Calu3 (cell line): ENCODE measurements around the gene SNAP25. TPM values are rescaled to one million over a fixed set of nuclear protein-coding genes. Genes with fewer than 3 reads are reported as not detected.

ENCODE experiments used
- BruUV-seq: library from RNA; stranded (reverse); fragments of 400-500 nt; replicated peaks from 2 replicates; lab custom pipeline; 2021; lab: Mats Ljungman, UMichigan
- CTCF ChIA-PET: fragments of 300-600 bp; sonication (Branson Sonifier 250); formaldehyde crosslinking; loops from one replicate; lab custom pipeline; 2022; ENCODE audit warnings: antibody characterized with exemption; lab: Charles Lee
- DNase-seq: peaks from one replicate; pipeline ENCODE4 v3.0.0; 2022
- H3K27ac Mint-ChIP-seq: one replicate; pipeline ENCODE4 v1.8.0; 2022; ENCODE audit warnings: mixed read lengths; ENCODE audit not compliant: unreplicated experiment
- H3K27me3 Mint-ChIP-seq: one replicate; pipeline ENCODE4 v1.8.0; 2022; ENCODE audit warnings: mixed read lengths; ENCODE audit not compliant: unreplicated experiment
- H3K36me3 Mint-ChIP-seq: one replicate; pipeline ENCODE4 v1.8.0; 2022; ENCODE audit warnings: mild to moderate bottlenecking, moderate library complexity, mixed read lengths; ENCODE audit not compliant: insufficient read depth, unreplicated experiment
- H3K4me1 Mint-ChIP-seq: one replicate; pipeline ENCODE4 v1.8.0; 2022; ENCODE audit warnings: mild to moderate bottlenecking, low read depth, mixed read lengths; ENCODE audit not compliant: unreplicated experiment
- H3K4me3 Mint-ChIP-seq: one replicate; pipeline ENCODE4 v1.8.0; 2022; ENCODE audit warnings: mild to moderate bottlenecking, low read depth, moderate library complexity, mixed read lengths; ENCODE audit not compliant: unreplicated experiment
- H3K9me3 Mint-ChIP-seq: one replicate; pipeline ENCODE4 v1.8.0; 2022; ENCODE audit warnings: low read depth, mixed read lengths; ENCODE audit not compliant: unreplicated experiment
- CTCF ChIP-seq: fragments of 200-600 bp; IDR thresholded peaks from one replicate; pipeline ENCODE4 v1.8.0; 2022; ENCODE audit warnings: antibody characterized with exemption; ENCODE audit not compliant: unreplicated experiment
- intact Hi-C: fragments of 100-400 bp; cut with micrococcal nuclease; formaldehyde crosslinking; loops from one replicate; pipeline ENCODE4 v1.10.0; 2022; ENCODE audit not compliant: unreplicated experiment
- total RNA-seq: library from RNA; stranded (reverse); gene quantifications from 2 replicates; pipeline ENCODE4 v1.2.3, GENCODE V29; 2022

Gene SNAP25
- total RNA-seq, 1 experiment from 2014 or later: 0.73 TPM

DNA sequence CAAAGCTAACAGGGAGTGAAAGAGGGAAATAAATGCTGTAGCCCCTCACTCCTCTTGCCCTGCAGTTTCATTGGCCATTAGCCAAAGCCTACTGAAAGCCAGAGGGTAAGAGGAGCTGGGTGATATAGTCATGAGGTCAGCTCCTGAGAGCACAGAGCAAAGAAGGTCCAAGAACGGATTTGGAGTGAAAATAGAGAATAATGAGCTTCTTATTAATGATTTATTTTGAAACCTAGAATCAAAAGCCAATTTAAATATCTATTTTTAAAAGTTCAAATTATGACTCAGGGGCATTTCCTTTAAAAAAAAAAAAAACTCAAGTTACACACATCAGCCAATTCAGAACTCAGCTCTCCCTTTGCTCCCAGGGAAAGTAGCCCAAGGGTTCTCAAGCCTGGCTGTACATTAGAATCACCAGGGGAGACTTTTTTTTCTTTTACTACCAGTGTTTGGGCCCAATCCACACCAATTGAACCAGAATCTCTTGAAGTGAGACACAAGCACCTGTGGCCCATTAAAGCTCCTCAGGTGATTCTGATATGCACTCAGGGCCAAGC lies 79.1 kb downstream of the SNAP25 start:
- Mint-ChIP-seq H3K9me3 (no peaks in the 10 kb centered on the region), H3K4me1 (no peaks in the 10 kb centered on the region), H3K27me3 (no peaks in the 10 kb centered on the region), H3K27ac (no peak overlapping the region), H3K36me3 (no peaks in the 10 kb centered on the region), H3K4me3 (no peak overlapping the region)
- DNase-seq: no peak
- CTCF ChIA-PET: interaction anchor here (0.7 to 0.9 kb wide), 3 partner anchors 9 to 203 kb away, joined by 3 read pairs; no protein-coding TSS in a partner anchor
- intact Hi-C loops: no loop called here
- no peak for TF ChIP-seq CTCF
- BruUV-seq: no TSS peak

GRCh38 chr20:10300582-10301446 lies 82.2 kb downstream of the SNAP25 start:
- BruUV-seq: no TSS peak
- H3K27me3 Mint-ChIP-seq: no peaks in the 10 kb centered on the region
- H3K4me3 Mint-ChIP-seq: no peak overlapping the region
- CTCF ChIA-PET: no interaction called here
- TF ChIP-seq CTCF: no peak
- H3K27ac Mint-ChIP-seq: no peak overlapping the region
- DNase-seq: no peak
- intact Hi-C loops: loop anchor here (10.0 kb wide), 1 partner anchor 124 kb away; no protein-coding TSS in a partner anchor
- H3K4me1 Mint-ChIP-seq: peaks cover 16% of the 10 kb centered on the region
- no peaks in the 10 kb centered on the region for H3K9me3 Mint-ChIP-seq
- H3K36me3 Mint-ChIP-seq: no peaks in the 10 kb centered on the region

DNA sequence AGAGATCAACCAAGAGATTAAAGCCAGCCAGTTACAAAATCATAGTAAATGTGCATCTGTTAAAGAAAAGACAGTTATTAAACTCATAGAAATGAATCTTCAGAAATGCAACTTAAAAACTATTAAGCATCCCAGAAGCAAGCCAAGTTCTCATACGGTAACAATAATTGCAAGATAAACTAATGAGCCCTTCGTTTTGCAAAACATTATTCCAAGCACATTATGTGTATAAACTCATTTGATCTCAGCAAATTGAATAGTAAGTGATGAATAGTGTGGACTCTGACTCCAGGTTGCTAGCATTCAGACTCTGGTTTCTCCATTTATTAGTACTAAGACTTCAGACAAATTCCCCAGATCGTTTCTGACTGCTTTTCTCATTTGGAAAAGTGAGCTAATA lies 85.2 kb downstream of the SNAP25 start:
- H3K4me1 Mint-ChIP-seq: peaks cover 29% of the 10 kb centered on the region
- intact Hi-C loops: loop anchor here (10.0 kb wide), 1 partner anchor 121 kb away; no protein-coding TSS in a partner anchor
- H3K9me3 Mint-ChIP-seq: no peaks in the 10 kb centered on the region
- DNase-seq: no peak
- no peaks in the 10 kb centered on the region for H3K36me3 Mint-ChIP-seq
- TF ChIP-seq CTCF: no peak
- H3K4me3 Mint-ChIP-seq: no peak overlapping the region
- CTCF ChIA-PET: no interaction called here
- H3K27ac Mint-ChIP-seq: no peak overlapping the region
- H3K27me3 Mint-ChIP-seq: no peaks in the 10 kb centered on the region
- no TSS peak for BruUV-seq

GRCh38 chr20:10304471-10305046 lies 85.9 kb downstream of the SNAP25 start:
- Mint-ChIP-seq H3K36me3 (no peaks in the 10 kb centered on the region), H3K4me1 (peaks cover 32% of the 10 kb centered on the region), H3K9me3 (no peaks in the 10 kb centered on the region), H3K4me3 (no peak overlapping the region), H3K27me3 (no peaks in the 10 kb centered on the region), H3K27ac (no peak overlapping the region)
- no peak for DNase-seq
- CTCF ChIA-PET: no interaction called here
- no peak for TF ChIP-seq CTCF
- intact Hi-C loops: loop anchor here (10.0 kb wide), 1 partner anchor 120 kb away; no protein-coding TSS in a partner anchor
- no TSS peak for BruUV-seq
